ENCODE results near the gene INSIG1.

The INSIG1 gene

DNA sequence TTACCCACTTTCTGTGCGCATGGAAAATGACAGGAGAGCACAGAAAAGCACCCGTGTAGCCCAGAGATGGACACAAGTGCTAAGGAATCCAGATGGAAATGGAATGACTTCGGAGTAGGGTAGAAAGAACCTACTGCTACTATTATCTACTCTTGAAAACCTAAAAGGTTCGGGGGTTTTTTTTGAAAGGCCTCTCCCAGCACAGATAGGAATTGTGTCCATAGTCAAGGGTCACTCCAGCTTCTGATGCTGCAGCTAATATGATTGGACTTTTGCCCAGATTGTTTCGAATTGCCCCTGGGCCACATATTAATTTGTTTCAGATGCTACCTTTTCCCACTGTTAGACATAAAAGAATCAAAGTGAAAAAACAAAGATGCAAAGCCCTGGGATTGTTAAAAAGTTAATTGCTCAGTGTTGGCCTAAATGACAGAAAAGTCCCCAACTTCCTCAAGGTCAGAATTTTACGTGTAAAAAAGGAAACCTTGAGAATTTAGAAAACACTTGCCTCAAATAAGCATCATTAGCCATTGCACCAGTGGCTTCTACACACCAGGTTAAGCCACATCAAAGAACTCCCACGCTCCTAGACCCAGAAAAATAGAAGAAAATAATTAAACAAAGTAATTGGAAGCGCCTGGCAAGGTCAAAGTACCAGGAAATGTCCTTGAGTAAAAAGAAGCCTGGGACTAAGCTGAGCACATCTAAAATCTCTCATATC lies 40.8 kb upstream of the INSIG1 start:
- H3K4me1 ChIP-seq: peaks cover 9 to 25% (median 15%) of the 10 kb centered on the region in 10 experiments; a peak in 19 of 20 replicates
- peak overlapping the region in 5 of 11 experiments; percentile 29 to 56 (median 51); a peak in 7 of 22 replicates for H3K4me2 ChIP-seq
- no peak overlapping the region for H3K4me3 ChIP-seq
- no peak overlapping the region for H3K27ac ChIP-seq
- H4K20me1 ChIP-seq: no peaks in the 10 kb centered on the region
- H3K36me3 ChIP-seq: no peaks in the 10 kb centered on the region
- H3K9me3 ChIP-seq (replicated peaks in 1 of 11): no peaks in the 10 kb centered on the region
- no peak for TF ChIP-seq Cebpa-rat (IDR thresholded peaks at IDR 0.05)
- no peaks in the 10 kb centered on the region for H3K27me3 ChIP-seq
- H3K9ac ChIP-seq: no peak overlapping the region

- no peak overlapping the region for H3K4me3 ChIP-seq
- TF ChIP-seq Cebpa-rat (IDR thresholded peaks at IDR 0.05): no peak
- no peaks in the 10 kb centered on the region for H3K27me3 ChIP-seq
- H4K20me1 ChIP-seq: no peaks in the 10 kb centered on the region
- no peak overlapping the region for H3K9ac ChIP-seq
- H3K27ac ChIP-seq: no peak overlapping the region
- peak overlapping the region in 9 of 11 experiments; percentile 2 to 29 (median 21); a peak in 9 of 22 replicates for H3K4me2 ChIP-seq
- peaks cover 9 to 25% (median 16%) of the 10 kb centered on the region in 10 experiments; a peak in 19 of 20 replicates for H3K4me1 ChIP-seq
- H3K9me3 ChIP-seq (replicated peaks in 1 of 11): no peaks in the 10 kb centered on the region
- H3K36me3 ChIP-seq: no peaks in the 10 kb centered on the region
Measured at GRCh38 chr7:155257482-155258225, 40.0 kb upstream of the INSIG1 start.

DNA sequence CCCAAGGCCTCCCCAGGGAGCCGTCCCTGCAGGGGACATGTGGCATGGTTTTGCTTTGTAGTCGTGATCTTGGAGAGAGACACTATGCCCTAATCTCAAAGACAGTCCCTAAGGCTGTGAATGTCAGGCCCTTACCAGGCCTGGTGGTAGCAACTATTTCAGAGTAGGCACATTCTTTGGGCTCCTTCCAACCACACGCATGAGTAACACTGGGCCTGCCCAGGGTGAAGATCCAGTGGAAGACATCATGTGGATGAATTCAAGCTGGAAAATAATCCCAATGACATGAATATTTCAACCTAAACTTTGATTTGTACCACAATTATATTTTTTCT lies 39.5 kb upstream of the INSIG1 start:
- H3K9me3 ChIP-seq (replicated peaks in 1 of 11): no peaks in the 10 kb centered on the region
- no peaks in the 10 kb centered on the region for H3K36me3 ChIP-seq
- no peak overlapping the region for H3K4me3 ChIP-seq
- no peak for TF ChIP-seq Cebpa-rat (IDR thresholded peaks at IDR 0.05)
- peaks cover 9 to 30% (median 19%) of the 10 kb centered on the region in 10 experiments; a peak in 19 of 20 replicates for H3K4me1 ChIP-seq
- H4K20me1 ChIP-seq: no peaks in the 10 kb centered on the region
- H3K27ac ChIP-seq: no peak overlapping the region
- H3K27me3 ChIP-seq: no peaks in the 10 kb centered on the region
- peak overlapping the region in 9 of 11 experiments; percentile 2 to 29 (median 21); a peak in 8 of 22 replicates for H3K4me2 ChIP-seq
- no peak overlapping the region for H3K9ac ChIP-seq

- Histone ChIP-seq H3K27ac (no peak overlapping the region), H3K27me3 (no peaks in the 10 kb centered on the region), H3K4me1 (peaks cover 9 to 32% (median 19%) of the 10 kb centered on the region in 10 experiments; a peak in 19 of 20 replicates), H4K20me1 (no peaks in the 10 kb centered on the region), H3K4me2 (peak overlapping the region in 1 of 11 experiments; percentile 19; a peak in 1 of 22 replicates), H3K36me3 (no peaks in the 10 kb centered on the region), H3K9me3 (replicated peaks in 1 of 11) (no peaks in the 10 kb centered on the region), H3K4me3 (no peak overlapping the region), H3K9ac (no peak overlapping the region; a peak in 1 of 22 replicates)
- no peak for TF ChIP-seq Cebpa-rat (IDR thresholded peaks at IDR 0.05)
Measured at GRCh38 chr7:155259866-155260497, 37.7 kb upstream of the INSIG1 start.

DNA sequence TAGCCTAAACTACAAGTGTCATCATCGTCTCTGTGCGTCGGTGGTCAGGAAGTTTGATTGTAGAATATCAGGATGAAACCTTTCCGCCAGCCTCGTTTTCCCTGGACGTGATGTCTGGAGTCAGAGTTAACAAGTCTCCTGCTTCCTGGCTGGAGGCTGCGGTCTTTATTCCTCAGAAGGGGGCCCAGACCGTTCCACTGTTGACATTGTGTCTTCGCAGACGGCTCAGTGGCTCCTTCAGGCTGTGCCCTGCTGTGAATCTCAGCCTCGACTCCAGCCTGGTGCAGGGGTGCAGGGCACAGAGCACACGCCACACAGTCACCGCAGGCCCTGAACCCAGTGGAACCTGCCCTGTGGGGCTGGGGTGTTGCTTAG lies 37.2 kb upstream of the INSIG1 start:
- H3K9ac ChIP-seq: no peak overlapping the region
- no peaks in the 10 kb centered on the region for H3K27me3 ChIP-seq
- H3K36me3 ChIP-seq: no peaks in the 10 kb centered on the region
- TF ChIP-seq Cebpa-rat (IDR thresholded peaks at IDR 0.05): no peak
- H3K4me3 ChIP-seq: no peak overlapping the region
- no peak overlapping the region for H3K4me2 ChIP-seq
- no peaks in the 10 kb centered on the region for H3K9me3 ChIP-seq (replicated peaks in 1 of 11)
- H3K4me1 ChIP-seq: peaks cover 9 to 28% (median 16%) of the 10 kb centered on the region in 10 experiments; a peak in 19 of 20 replicates
- no peak overlapping the region for H3K27ac ChIP-seq
- no peaks in the 10 kb centered on the region for H4K20me1 ChIP-seq

DNA sequence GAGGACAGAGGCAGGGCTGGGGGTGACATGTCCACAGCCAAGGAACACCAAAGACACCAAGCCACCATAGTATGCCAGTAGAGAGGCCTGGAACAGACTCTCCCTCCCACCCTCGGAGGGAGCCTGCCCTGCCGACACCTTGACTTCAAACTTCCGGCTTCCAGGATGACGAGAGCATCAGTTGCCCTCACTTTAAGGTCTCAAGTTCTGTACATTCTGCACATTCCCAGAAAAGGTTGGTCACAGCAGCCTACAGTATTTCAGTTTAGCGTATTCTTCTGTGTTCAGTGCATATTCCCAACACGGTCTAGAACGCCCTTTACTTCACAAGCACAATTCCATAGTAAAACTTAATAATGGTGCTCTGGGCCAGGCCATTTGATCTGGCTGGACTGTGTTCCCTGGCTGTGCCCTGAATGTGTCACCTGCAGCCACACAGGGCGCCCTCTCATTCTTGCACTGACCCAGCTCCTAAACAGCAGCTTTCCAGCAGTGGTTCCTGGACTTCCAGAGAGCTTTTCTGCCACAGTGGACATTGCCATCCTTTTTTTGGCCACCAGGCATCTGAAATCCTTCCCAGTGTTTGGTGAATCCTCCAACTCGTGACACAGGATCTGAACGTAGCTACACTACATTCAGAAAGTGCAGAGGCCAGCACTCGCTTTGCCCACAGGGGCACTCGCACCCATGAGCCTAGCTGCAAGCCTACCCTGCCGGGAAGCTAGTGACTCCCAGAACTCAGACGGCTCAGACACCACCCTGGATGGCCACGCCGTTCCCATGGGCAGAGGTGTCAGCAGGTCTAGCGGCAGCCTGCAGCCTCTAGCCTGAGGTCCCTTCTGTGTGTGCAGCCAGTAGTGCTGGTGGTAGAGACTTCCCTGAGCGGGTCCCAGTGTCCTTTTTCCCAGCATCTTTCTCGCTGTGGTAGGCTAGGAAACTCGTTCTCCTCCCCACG lies 36.4 kb upstream of the INSIG1 start:
- Histone ChIP-seq H3K4me1 (peaks cover 8 to 22% (median 12%) of the 10 kb centered on the region in 10 experiments; a peak in 18 of 20 replicates), H3K9ac (no peak overlapping the region), H3K9me3 (replicated peaks in 1 of 11) (no peaks in the 10 kb centered on the region), H4K20me1 (no peaks in the 10 kb centered on the region), H3K4me3 (no peak overlapping the region), H3K36me3 (no peaks in the 10 kb centered on the region), H3K27me3 (no peaks in the 10 kb centered on the region), H3K4me2 (no peak overlapping the region), H3K27ac (no peak overlapping the region)
- TF ChIP-seq Cebpa-rat (IDR thresholded peaks at IDR 0.05): no peak

GRCh38 chr7:155262031-155262430 lies 35.6 kb upstream of the INSIG1 start:
- H3K4me3 ChIP-seq: no peak overlapping the region
- no peaks in the 10 kb centered on the region for H3K36me3 ChIP-seq
- H3K27ac ChIP-seq: no peak overlapping the region
- no peaks in the 10 kb centered on the region for H4K20me1 ChIP-seq
- no peak for TF ChIP-seq Cebpa-rat (IDR thresholded peaks at IDR 0.05)
- H3K27me3 ChIP-seq: no peaks in the 10 kb centered on the region
- H3K9me3 ChIP-seq (replicated peaks in 1 of 11): peaks cover 0 to 2% (median 0%) of the 10 kb centered on the region in 11 experiments; a peak in 2 of 22 replicates
- H3K9ac ChIP-seq: no peak overlapping the region
- no peak overlapping the region for H3K4me2 ChIP-seq
- peaks cover 8 to 18% (median 12%) of the 10 kb centered on the region in 10 experiments; a peak in 17 of 20 replicates for H3K4me1 ChIP-seq

DNA sequence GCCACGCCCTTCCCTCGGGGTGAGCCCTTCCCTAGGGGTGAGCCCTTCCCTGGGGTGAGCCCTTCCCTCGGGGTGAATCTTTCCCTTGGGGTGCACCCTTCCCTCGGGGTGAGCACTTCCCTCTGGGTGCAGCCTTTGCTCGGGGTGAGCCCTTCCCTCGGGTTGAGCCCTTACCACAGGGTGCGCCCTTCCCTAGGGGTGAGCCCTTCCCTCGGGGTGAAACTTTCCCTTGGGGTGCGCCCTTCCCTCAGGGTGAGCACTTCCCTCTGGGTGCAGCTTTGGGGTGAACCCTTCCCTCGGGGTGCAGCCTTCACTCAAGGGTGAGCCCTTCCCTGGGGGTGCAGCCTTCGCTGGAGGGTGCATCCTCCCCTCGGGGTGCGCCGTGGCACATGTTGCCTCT lies 34.6 kb upstream of the INSIG1 start:
- Histone ChIP-seq H3K4me1 (peaks cover 0 to 18% (median 4%) of the 10 kb centered on the region in 10 experiments; a peak in 16 of 20 replicates), H3K9me3 (replicated peaks in 1 of 11) (peaks cover 0 to 12% (median 9%) of the 10 kb centered on the region in 11 experiments; a peak in 5 of 22 replicates), H3K36me3 (no peaks in the 10 kb centered on the region), H3K9ac (no peak overlapping the region), H3K4me3 (no peak overlapping the region), H3K4me2 (peak overlapping the region in 3 of 11 experiments; percentile 25 to 53 (median 26); a peak in 4 of 22 replicates), H4K20me1 (no peaks in the 10 kb centered on the region), H3K27me3 (no peaks in the 10 kb centered on the region), H3K27ac (no peak overlapping the region)
- TF ChIP-seq Cebpa-rat (IDR thresholded peaks at IDR 0.05): no peak
